HG03457 (cell line): Measurements from ENCODE around the gene SPEF2.

ENCODE experiments used
- ATAC-seq: cut with Tn5 transposase; IDR thresholded peaks from one replicate; pipeline ENCODE4 v1.9.1; 2021; ENCODE audit warnings: moderate number of reproducible peaks; ENCODE audit not compliant: unreplicated experiment

SPEF2 gene

GRCh38 chr5:35780236-35780635 lies 162.6 kb downstream of the SPEF2 start:
- no peak for ATAC-seq

GRCh38 chr5:35781181-35781790 lies 163.6 kb downstream of the SPEF2 start:
- ATAC-seq = no peak

GRCh38 chr5:35783551-35783950 lies 165.9 kb downstream of the SPEF2 start:
- ATAC-seq = no peak

DNA sequence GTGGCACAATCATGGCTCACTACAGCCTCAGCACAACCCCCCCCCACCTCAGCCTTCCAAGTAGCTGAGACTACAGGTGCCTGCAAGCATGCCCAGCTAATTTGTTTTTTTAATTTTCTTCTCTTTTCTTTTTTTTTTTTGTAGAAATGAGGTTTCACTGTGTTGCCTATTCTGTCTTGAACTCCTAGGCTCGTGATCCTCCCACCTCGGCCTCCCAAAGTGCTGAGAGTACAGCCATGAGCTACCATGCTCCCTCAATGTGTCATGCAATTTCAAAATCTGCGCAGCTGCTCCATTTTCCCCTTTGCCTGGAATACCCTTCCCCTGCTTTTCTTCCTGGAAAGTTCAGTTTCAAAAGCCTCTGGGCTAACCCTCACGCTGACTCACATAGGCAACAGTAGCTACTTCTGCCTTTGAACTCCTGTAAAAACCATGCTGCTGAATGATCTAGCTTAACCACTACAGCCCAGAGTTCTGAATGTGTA lies 168.0 kb downstream of the SPEF2 start:
- no peak for ATAC-seq

- ATAC-seq = no peak
Observed at GRCh38 chr5:35788724-35789123, 171.1 kb downstream of the SPEF2 start.

GRCh38 chr5:35789732-35790456 lies 172.2 kb downstream of the SPEF2 start:
- no peak for ATAC-seq

DNA sequence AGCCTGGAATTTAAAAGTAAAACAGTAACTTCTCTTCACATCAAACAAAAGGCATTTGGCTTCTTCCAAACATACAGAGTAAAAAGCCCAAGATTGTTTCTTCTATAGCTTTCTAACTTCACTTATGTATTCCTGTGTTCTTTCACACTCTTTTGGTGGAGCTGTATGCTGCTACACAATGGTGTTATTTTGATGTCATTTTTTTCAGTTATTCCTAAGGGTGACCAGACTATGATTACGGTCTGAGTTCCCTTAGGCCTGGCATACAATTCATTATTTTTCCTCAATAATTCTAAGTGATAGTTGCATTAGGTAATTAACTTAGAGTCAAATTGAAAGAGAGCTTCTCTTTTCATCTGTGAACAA lies 172.8 kb downstream of the SPEF2 start:
- no peak for ATAC-seq

DNA sequence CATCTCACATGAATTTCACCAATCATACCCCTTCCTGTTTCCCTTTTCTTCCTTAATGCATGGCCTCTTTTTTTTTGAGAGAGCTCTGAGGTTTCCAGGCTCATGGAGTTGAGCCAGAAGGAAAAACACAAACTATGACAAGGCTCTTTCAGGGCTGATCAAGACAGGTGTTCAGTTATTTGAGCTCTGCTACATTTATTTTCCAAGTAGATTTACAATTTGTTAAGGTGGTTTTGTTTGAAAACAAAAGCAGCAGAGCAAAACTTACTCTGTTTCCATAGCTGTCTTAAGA lies 176.6 kb downstream of the SPEF2 start:
- no peak for ATAC-seq

- ATAC-seq = no peak
Observed at GRCh38 chr5:35794684-35795375, 177.2 kb downstream of the SPEF2 start.

DNA sequence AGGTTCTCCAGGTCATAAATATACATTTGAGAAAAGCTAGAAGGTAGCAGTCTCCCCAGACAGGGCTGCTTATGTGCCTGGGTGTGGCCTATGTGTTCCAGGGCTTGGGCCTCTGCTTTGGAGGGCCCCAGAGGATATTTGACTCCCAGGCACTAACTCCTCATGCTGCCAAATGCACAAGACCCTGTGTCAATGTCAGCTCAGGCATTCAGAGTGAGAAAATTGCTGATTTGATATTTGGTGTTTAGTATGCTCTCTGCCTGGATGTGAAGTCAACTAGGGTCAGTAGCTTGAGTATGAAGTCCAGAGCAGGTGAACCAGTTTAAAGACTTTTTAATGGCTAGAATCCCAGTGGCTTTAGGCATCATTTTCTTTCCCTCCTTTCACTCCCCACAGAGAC lies 181.5 kb downstream of the SPEF2 start:
- no peak for ATAC-seq

DNA sequence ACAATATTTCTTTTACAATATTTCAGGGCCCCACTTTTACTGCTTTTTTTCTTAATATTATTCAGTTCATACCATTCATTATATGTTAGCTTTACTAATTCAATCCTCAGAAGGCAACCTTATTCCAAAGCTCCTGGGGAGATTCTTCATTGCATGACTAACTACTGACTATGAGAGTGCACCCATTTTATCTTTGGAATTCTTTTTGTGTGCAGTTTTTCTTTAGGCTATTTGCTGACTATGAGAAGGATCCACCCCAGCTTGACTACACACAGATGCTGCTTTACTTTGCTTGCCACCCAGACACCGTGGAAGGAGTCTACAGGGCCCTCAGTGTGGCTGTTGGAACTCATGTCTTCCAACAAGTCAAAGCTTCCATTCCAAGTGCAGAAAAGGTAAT lies 182.1 kb downstream of the SPEF2 start:
- ATAC-seq = no peak

- no peak for ATAC-seq
Observed at GRCh38 chr5:35803191-35803651, 185.6 kb downstream of the SPEF2 start.

- ATAC-seq = no peak
Observed at GRCh38 chr5:35804201-35804653, 186.6 kb downstream of the SPEF2 start.

DNA sequence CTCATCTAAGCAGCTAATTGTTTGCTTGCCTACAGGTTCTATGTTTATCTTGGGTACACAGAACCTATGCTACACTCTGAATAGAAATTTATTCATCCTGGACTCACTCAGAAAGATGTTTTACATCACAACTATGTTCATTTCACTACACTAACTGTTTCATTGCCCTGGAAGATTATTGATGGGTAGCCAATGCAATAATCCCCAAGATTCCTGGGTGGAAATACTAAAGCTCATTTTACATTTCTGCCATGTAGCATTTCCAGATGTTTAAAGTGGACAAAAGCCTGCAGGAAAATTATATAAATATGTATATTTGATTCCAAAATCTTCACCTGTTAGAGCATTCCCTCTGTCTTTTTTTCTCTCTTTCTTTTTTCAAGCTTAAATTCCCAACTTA lies 187.2 kb downstream of the SPEF2 start:
- ATAC-seq = no peak

GRCh38 chr5:35810601-35811000 lies 192.9 kb downstream of the SPEF2 start:
- ATAC-seq = no peak

DNA sequence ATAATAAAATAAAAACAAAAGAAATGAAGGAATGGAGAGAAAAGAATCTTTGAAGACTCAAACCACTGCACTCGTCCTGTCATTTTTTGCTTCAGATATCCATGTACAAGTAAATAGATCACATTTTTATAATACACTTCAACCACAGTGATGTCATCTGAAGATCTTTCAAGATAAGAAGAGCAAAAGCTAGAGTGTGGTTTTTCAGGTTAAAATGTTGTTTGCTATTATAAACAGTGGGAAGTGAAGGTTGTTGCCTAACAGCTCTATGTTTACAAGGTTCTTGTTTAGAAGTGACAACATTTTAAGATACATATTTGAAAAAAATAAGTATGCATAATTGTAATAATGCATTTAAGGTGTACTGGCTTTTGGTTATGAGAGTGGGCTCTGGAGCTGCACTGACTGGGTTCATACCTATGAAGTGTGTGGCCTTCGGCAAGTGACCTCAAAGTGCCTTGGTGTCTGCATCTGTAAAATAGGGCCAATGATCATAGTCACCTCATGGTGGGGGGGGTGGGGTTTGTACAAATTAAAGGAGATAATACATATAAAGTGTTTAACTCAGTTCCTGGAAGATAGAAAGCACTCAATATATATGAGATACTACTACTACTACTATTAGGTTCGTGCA lies 193.6 kb downstream of the SPEF2 start:
- no peak for ATAC-seq

- ATAC-seq = no peak
Observed at GRCh38 chr5:35813521-35813920, 195.9 kb downstream of the SPEF2 start.

GRCh38 chr5:35815089-35815936 lies 197.7 kb downstream of the SPEF2 start:
- ATAC-seq = no peak

- no peak for ATAC-seq
Observed at GRCh38 chr5:35816881-35817521, 199.3 kb downstream of the SPEF2 start.

GRCh38 chr5:35819026-35819425 lies 201.4 kb downstream of the SPEF2 start:
- ATAC-seq = no peak
